H9 (cell line): ENCODE measurements around the gene FAM180A. TPM values are rescaled to one million over a fixed set of nuclear protein-coding genes. Genes with fewer than 3 reads are reported as not detected.
A peak's percentile ranks its signal among the peaks of the same experiment; 100 is the strongest.

ENCODE experiments used
- DNase-seq: peaks from one replicate; pipeline ENCODE4 v3.0.0-alpha.2; 2017
- H2AFZ ChIP-seq: one replicate; pipeline ENCODE4 v1.6.1; 2013; ENCODE audit warnings: mild to moderate bottlenecking, low read length, control low read depth, moderate library complexity
- H2AK5ac ChIP-seq: 2 replicates; pipeline ENCODE4 v1.6.1; 2013; ENCODE audit warnings: low read length, control low read depth, mixed read lengths; ENCODE audit not compliant: insufficient read length
- H2BK120ac ChIP-seq: one replicate; pipeline ENCODE4 v1.6.1; 2013; ENCODE audit warnings: low read depth, mild to moderate bottlenecking, low read length, control low read depth, inconsistent platforms; ENCODE audit not compliant: poor library complexity, severe bottlenecking
- H2BK12ac ChIP-seq: 2 replicates; pipeline ENCODE4 v1.6.1; 2013; ENCODE audit warnings: low read length, control low read depth, mixed read lengths, low read depth; ENCODE audit not compliant: insufficient read length
- H2BK15ac ChIP-seq: 2 replicates; pipeline ENCODE4 v1.6.1; 2013; ENCODE audit warnings: low read depth, low read length, control low read depth
- H2BK20ac ChIP-seq: one replicate; pipeline ENCODE4 v1.6.1; 2013; ENCODE audit warnings: low read depth, mild to moderate bottlenecking, low read length, control low read depth, inconsistent platforms; ENCODE audit not compliant: poor library complexity, severe bottlenecking
- H2BK5ac ChIP-seq: 2 replicates; pipeline ENCODE4 v1.6.1; 2013; ENCODE audit warnings: low read length, control low read depth, mixed read lengths; ENCODE audit not compliant: insufficient read length
- H3K14ac ChIP-seq: 2 replicates; pipeline ENCODE4 v1.6.1; 2013; ENCODE audit warnings: low read length, control low read depth; ENCODE audit not compliant: insufficient read depth
- H3K18ac ChIP-seq: 2 replicates; pipeline ENCODE4 v1.6.1; 2013; ENCODE audit warnings: low read depth, mild to moderate bottlenecking, mixed read lengths, low read length, control low read depth; ENCODE audit not compliant: insufficient read length
- H3K23ac ChIP-seq: 2 replicates; pipeline ENCODE4 v1.6.1; 2013; ENCODE audit warnings: low read length, control low read depth, mixed read lengths, low read depth; ENCODE audit not compliant: insufficient read length
- H3K23me2 ChIP-seq: 2 replicates; pipeline ENCODE4 v1.6.1; 2013; ENCODE audit warnings: low read depth, mild to moderate bottlenecking, mixed read lengths, low read length, control low read depth; ENCODE audit not compliant: insufficient read length, poor library complexity, severe bottlenecking
- H3K27ac ChIP-seq: 2 replicates; pipeline ENCODE4 v1.5.1; 2013; ENCODE audit warnings: low read length, control low read depth, mixed read lengths, low read depth; ENCODE audit not compliant: insufficient read length
- H3K27me3 ChIP-seq: 2 replicates; pipeline ENCODE4 v1.6.1; 2013; ENCODE audit warnings: low read length, control low read depth, inconsistent platforms; ENCODE audit not compliant: insufficient read depth
- H3K4ac ChIP-seq: 2 replicates; pipeline ENCODE4 v1.6.1; 2013; ENCODE audit warnings: low read depth, mild to moderate bottlenecking, control low read depth, inconsistent platforms, low read length, moderate library complexity
- H3K4me1 ChIP-seq: 2 replicates; pipeline ENCODE4 v1.6.1; 2013; ENCODE audit warnings: low read length, control low read depth, inconsistent platforms; ENCODE audit not compliant: insufficient read depth
- H3K4me2 ChIP-seq: 2 replicates; pipeline ENCODE4 v1.6.1; 2013; ENCODE audit warnings: low read length, control low read depth, mixed read lengths; ENCODE audit not compliant: insufficient read length, insufficient read depth
- H3K56ac ChIP-seq: 2 replicates; pipeline ENCODE4 v1.6.1; 2013; ENCODE audit warnings: low read depth, mild to moderate bottlenecking, mixed read lengths, low read length, control low read depth; ENCODE audit not compliant: insufficient read length
- H3K79me1 ChIP-seq: 2 replicates; pipeline ENCODE4 v1.6.1; 2013; ENCODE audit warnings: low read depth, mild to moderate bottlenecking, moderate library complexity, low read length, control low read depth, inconsistent platforms; ENCODE audit not compliant: insufficient read depth, poor library complexity, severe bottlenecking
- H3K79me2 ChIP-seq: 2 replicates; pipeline ENCODE4 v1.6.1; 2013; ENCODE audit warnings: low read length, control low read depth, inconsistent platforms; ENCODE audit not compliant: insufficient read depth
- H3K9ac ChIP-seq: 2 replicates; pipeline ENCODE4 v1.6.1; 2013; ENCODE audit warnings: low read length, control low read depth, mixed read lengths; ENCODE audit not compliant: insufficient read length; ENCODE audit errors: extremely low read depth
- H3K9me3 ChIP-seq: one replicate; pipeline ENCODE4 v1.6.1; 2013; ENCODE audit warnings: low read depth, low read length, inconsistent platforms; ENCODE audit not compliant: control insufficient read depth
- H3T11ph ChIP-seq: one replicate; pipeline ENCODE4 v1.6.1; 2013; ENCODE audit warnings: mild to moderate bottlenecking, low read length, control low read depth, inconsistent platforms
- H4K20me1 ChIP-seq: one replicate; pipeline ENCODE4 v1.6.1; 2013; ENCODE audit not compliant: control insufficient read depth, insufficient read length, insufficient read depth
- H4K5ac ChIP-seq: 2 replicates; pipeline ENCODE4 v1.6.1; 2013; ENCODE audit warnings: low read depth, mild to moderate bottlenecking, mixed read lengths, low read length, control low read depth; ENCODE audit not compliant: insufficient read length
- H4K8ac ChIP-seq: replicated peaks from 2 replicates; pipeline ENCODE4 v1.6.1; 2013; ENCODE audit warnings: low read length, control low read depth, mixed read lengths, low read depth; ENCODE audit not compliant: insufficient read length
- H4K91ac ChIP-seq: 2 replicates; pipeline ENCODE4 v1.6.1; 2013; ENCODE audit warnings: low read depth, mild to moderate bottlenecking, moderate library complexity, mixed read lengths, low read length, control low read depth; ENCODE audit not compliant: insufficient read length
- H3K27ac Mint-ChIP-seq, 3 experiments: 2 replicates in 2 of 3; 3 replicates in 1 of 3; pipeline ENCODE4 v1.8.0; 2020 to 2021; ENCODE audit warnings: mixed read lengths in 3 of 3, mild to moderate bottlenecking in 1 of 3, moderate library complexity in 1 of 3
- H3K27me3 Mint-ChIP-seq: 2 replicates; pipeline ENCODE4 v1.8.0; 2021; ENCODE audit warnings: low read depth, mild to moderate bottlenecking, moderate library complexity, mixed read lengths
- H3K36me3 Mint-ChIP-seq, 3 experiments: 2 replicates in 2 of 3; 3 replicates in 1 of 3; pipeline ENCODE4 v1.8.0; 2020 to 2021; ENCODE audit warnings: low read depth in 3 of 3, mixed read lengths in 3 of 3; ENCODE audit not compliant: insufficient read depth in 1 of 3
- H3K4me1 Mint-ChIP-seq, 2 experiments: 2 replicates each; pipeline ENCODE4 v1.8.0; 2020; ENCODE audit warnings: mixed read lengths in 2 of 2
- H3K4me3 Mint-ChIP-seq, 2 experiments: 2 replicates in 1 of 2; 3 replicates in 1 of 2; pipeline ENCODE4 v1.8.0; 2020 to 2021; ENCODE audit warnings: mild to moderate bottlenecking in 2 of 2, mixed read lengths in 2 of 2, moderate library complexity in 1 of 2
- H3K9me3 Mint-ChIP-seq, 2 experiments: 2 replicates in 1 of 2; 3 replicates in 1 of 2; pipeline ENCODE4 v1.8.0; 2020; ENCODE audit warnings: mild to moderate bottlenecking in 2 of 2, mixed read lengths in 2 of 2, moderate library complexity in 1 of 2
- CTCF ChIP-seq: fragments of 200-600 bp; sonication (generic); conservative IDR thresholded peaks from 3 replicates; pipeline ENCODE4 v1.8.0; 2021; ENCODE audit warnings: antibody characterized with exemption, mild to moderate bottlenecking
- WGBS: extraction: QIAGEN DNeasy Blood & Tissue Kit; methylation state at CpG from one replicate; pipeline ENCODE4 v1.1.7; 2013; ENCODE audit warnings: missing lambda C conversion rate, low lambda C conversion rate, mixed read lengths; ENCODE audit not compliant: insufficient read length; ENCODE audit errors: extremely low coverage; 5-methylcytosine and 5-hydroxymethylcytosine counted together
- total RNA-seq: library from RNA; stranded (reverse); gene quantifications from 2 replicates; pipeline ENCODE4 v1.2.1, GENCODE V29; 2021

FAM180A gene
- total RNA-seq, 1 experiment from 2014 or later, result not detected

- Histone ChIP-seq H2BK20ac (no peak overlapping the region), H3K27ac (no peak overlapping the region), H3K4ac (no peak overlapping the region), H2BK120ac (no peak overlapping the region), H3T11ph (no peak overlapping the region), H3K4me1 (no peaks in the 10 kb centered on the region; the same call in 1 of the 2 replicates), H3K23me2 (no peaks in the 10 kb centered on the region), H3K79me2 (no peaks in the 10 kb centered on the region), H4K8ac (no peak overlapping the region), H3K56ac (no peak overlapping the region), H3K79me1 (no peaks in the 10 kb centered on the region), H2BK15ac (no peak overlapping the region), H4K20me1 (no peaks in the 10 kb centered on the region), H2AFZ (no peak overlapping the region), H2AK5ac (no peak overlapping the region), H3K23ac (no peak overlapping the region), H3K27me3 (no peaks in the 10 kb centered on the region), H3K9me3 (no peaks in the 10 kb centered on the region), H2BK5ac (no peak overlapping the region), H2BK12ac (no peak overlapping the region), H4K5ac (no peak overlapping the region), H3K9ac (no peak overlapping the region), H4K91ac (no peak overlapping the region), H3K18ac (no peak overlapping the region), H3K14ac (no peak overlapping the region), H3K4me2 (no peak overlapping the region)
- WGBS, result no CpG with 5 or more reads among the region's 3 CpGs
- Mint-ChIP-seq H3K4me1 (peaks cover 0 to 6% of the 10 kb centered on the region in 2 experiments; a peak in 1 of 4 replicates), H3K27ac (peak overlapping the region in 1 of 3 experiments; percentile 80; a peak in 1 of 7 replicates), H3K36me3 (peaks cover 0 to 16% (median 9%) of the 10 kb centered on the region in 3 experiments; a peak in 5 of 7 replicates), H3K4me3 (no peak overlapping the region), H3K27me3 (no peaks in the 10 kb centered on the region), H3K9me3 (no peaks in the 10 kb centered on the region)
- no peak for TF ChIP-seq CTCF
- DNase-seq, result no peak
These were observed 66.4 kb downstream of the FAM180A start for GRCh38 chr7:135682191-135682590.
